Measurements from ENCODE around the gene ME2. TPM values are rescaled to one million over a fixed set of nuclear protein-coding genes. Genes with fewer than 3 reads are reported as not detected.
"Not testable (repeated sequence)": the region's sequence is repeated elsewhere in the genome, so short reads cannot be mapped to it uniquely, and the experiment has no call there.

Gene ME2
- total RNA-seq (2022) (45.6 and 46.1 TPM in 2 replicates), Bru-seq, nascent RNA (percentile 69 among the genes with signal in this experiment), BruChase-seq, experiment 1, labeled RNA remaining after a 6-hour chase (percentile 65 among the genes with signal in this experiment), BruChase-seq, experiment 2, labeled RNA remaining after a 2-hour chase (percentile 63 among the genes with signal in this experiment)
- long read RNA-seq, full-length matches to known transcripts, result 45 of 56 reads
- long read RNA-seq, partial matches to known transcripts, result 0 of 56 reads
- long read RNA-seq, other reads (novel, unspliced or antisense), result 11 of 56 reads

DNA sequence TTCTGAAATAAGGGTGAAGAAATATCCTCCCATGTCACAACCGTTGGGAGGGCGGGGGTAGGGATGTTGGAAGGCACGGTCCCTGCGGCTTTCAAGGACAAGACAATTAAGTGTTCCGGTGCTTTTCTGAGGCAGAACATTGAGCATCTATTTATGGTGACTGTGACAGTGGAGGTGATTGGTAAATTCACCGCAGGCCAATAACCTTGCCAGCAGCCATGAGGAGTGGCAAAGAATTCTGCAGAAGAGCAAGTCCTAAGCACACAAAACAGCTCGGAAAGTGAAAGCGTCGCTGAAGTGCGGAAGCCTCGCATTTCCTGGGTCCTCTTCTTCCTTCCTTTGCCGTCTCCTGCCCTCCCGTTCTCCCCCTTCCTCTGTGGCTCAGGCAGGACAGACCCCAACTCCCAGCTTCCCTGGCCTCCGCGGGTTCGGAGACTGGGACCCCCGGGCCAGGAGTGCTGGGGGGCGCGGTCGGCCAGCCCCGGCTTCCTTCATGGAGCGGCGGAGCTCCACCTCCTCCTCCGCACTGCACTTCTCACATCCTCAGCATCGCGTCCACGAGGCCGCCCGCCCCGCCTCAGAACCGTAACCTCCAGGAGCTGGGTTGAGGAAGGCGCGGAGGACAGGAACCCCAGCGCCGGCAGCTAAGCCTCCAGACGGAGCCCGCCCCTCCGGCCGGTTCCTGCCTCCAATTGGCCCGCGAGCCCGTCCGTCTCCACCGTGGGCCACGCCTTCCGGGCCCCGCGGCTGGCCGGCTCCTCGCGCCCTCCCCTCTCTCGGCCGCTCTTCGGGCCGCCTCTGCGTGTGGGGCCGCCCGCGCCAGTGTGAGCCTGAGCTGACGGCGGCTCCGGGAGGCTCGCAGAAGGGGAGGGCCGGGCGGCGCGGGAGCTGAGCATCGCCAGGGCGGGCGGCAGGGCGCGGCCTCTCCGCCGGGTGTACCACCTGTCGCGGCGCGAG lies at the start of gene ME2:
Gene ME2, plus strand, starts transcription at position 774 of the 957 bp plus-strand sequence. CDS start 16,703 bp downstream, outside the sequence.
- H3K36me3 Mint-ChIP-seq (ENCODE audit: insufficient read depth, unreplicated experiment), result peaks cover 26% of the 10 kb centered on the region
- TSS peak; percentile 76 for BruUV-seq (replicated peaks)
- CTCF ChIA-PET, result interaction anchor here (0.5 to 1.2 kb wide), 4 partner anchors 8 to 426 kb away, joined by 3 to 5 read pairs (median 4); no protein-coding TSS in a partner anchor
- H3K4me3 Mint-ChIP-seq (ENCODE audit: low read depth, unreplicated experiment), result peak within 1 kb of the TSS; percentile 100
- TF ChIP-seq, protein P1, sequence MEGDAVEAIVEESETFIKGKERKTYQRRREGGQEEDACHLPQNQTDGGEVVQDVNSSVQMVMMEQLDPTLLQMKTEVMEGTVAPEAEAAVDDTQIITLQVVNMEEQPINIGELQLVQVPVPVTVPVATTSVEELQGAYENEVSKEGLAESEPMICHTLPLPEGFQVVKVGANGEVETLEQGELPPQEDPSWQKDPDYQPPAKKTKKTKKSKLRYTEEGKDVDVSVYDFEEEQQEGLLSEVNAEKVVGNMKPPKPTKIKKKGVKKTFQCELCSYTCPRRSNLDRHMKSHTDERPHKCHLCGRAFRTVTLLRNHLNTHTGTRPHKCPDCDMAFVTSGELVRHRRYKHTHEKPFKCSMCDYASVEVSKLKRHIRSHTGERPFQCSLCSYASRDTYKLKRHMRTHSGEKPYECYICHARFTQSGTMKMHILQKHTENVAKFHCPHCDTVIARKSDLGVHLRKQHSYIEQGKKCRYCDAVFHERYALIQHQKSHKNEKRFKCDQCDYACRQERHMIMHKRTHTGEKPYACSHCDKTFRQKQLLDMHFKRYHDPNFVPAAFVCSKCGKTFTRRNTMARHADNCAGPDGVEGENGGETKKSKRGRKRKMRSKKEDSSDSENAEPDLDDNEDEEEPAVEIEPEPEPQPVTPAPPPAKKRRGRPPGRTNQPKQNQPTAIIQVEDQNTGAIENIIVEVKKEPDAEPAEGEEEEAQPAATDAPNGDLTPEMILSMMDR (IDR thresholded peaks at IDR 0.05; ENCODE audit: unreplicated experiment), result no peak
- intact Hi-C loops (cut with micrococcal nuclease; ENCODE audit: unreplicated experiment), result loop anchor here (5.0 kb wide), 2 partner anchors 94 to 154 kb away; partner anchors contain the start of gene SMAD4
- no peaks in the 10 kb centered on the region for H3K27me3 Mint-ChIP-seq (ENCODE audit: unreplicated experiment)
- H3K4me1 Mint-ChIP-seq (ENCODE audit: low read depth, unreplicated experiment), result peaks cover 10% of the 10 kb centered on the region
- H3K27ac Mint-ChIP-seq (ENCODE audit: unreplicated experiment), result peak within 1 kb of the TSS; percentile 82
- peak; percentile 95 for DNase-seq
- H3K9me3 Mint-ChIP-seq (ENCODE audit: low read depth, unreplicated experiment), result no peaks in the 10 kb centered on the region

DNA sequence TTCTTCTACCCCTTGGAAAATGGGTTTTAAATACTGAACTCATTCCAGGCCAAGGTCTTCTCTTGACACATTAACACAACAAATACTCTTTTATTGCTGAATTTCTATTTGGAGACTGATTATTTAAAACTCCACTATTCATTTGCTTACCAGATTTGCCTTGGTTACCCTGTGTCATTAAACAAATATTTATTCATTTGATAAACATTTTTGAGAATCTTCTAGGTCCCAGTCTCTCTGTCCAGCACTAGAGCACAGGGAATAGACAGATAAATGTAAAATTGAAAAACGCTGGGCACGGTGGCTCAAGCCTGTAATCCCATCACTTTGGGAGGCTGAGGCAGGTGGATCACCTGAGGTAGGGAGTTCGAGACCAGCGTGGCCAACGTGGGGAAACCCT lies 49.3 kb upstream of the ME2 start:
- no peak for DNase-seq
- Mint-ChIP-seq H3K9me3 (ENCODE audit: low read depth, unreplicated experiment) (no peaks in the 10 kb centered on the region), H3K27me3 (ENCODE audit: unreplicated experiment) (no peaks in the 10 kb centered on the region), H3K4me3 (ENCODE audit: low read depth, unreplicated experiment) (no peak overlapping the region), H3K27ac (ENCODE audit: unreplicated experiment) (no peak overlapping the region), H3K36me3 (ENCODE audit: insufficient read depth, unreplicated experiment) (no peaks in the 10 kb centered on the region), H3K4me1 (ENCODE audit: low read depth, unreplicated experiment) (peaks cover 8% of the 10 kb centered on the region)
- CTCF ChIA-PET, result interaction anchor here (0.7 to 1.2 kb wide), 2 partner anchors 37 to 237 kb away, joined by 3 to 5 read pairs; no protein-coding TSS in a partner anchor
- intact Hi-C loops (cut with micrococcal nuclease; ENCODE audit: unreplicated experiment), result loop anchor here (10.0 kb wide), 2 partner anchors 125 to 365 kb away; partner anchors contain the start of gene MEX3C
- no TSS peak for BruUV-seq (replicated peaks)
- TF ChIP-seq, protein P1 (IDR thresholded peaks at IDR 0.05; ENCODE audit: unreplicated experiment), result no peak

DNA sequence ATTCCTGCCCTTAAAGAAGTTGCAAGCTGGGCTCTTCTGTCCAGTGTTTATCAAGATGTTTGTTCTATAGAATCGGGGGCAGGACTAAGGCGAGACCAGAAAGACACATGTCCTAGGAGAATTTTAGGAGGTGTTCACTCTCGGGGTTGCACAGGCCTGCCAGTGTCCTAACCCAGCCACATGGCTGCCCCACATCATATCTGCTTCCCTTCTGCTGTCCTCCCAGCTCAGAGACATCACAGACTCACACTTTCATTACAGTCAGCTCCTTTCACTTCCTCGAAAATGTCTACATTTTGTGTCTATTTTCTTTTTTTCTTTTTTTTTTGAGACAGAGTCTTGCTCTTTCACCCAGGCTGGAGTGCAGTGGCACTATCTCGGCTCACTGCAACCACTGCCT lies 48.4 kb upstream of the ME2 start:
- intact Hi-C loops (cut with micrococcal nuclease; ENCODE audit: unreplicated experiment), result no loop called here
- peaks cover 16% of the 10 kb centered on the region for H3K4me1 Mint-ChIP-seq (ENCODE audit: low read depth, unreplicated experiment)
- no TSS peak for BruUV-seq (replicated peaks)
- H3K9me3 Mint-ChIP-seq (ENCODE audit: low read depth, unreplicated experiment), result no peaks in the 10 kb centered on the region
- TF ChIP-seq, protein P1 (IDR thresholded peaks at IDR 0.05; ENCODE audit: unreplicated experiment), result no peak
- no peak overlapping the region for H3K4me3 Mint-ChIP-seq (ENCODE audit: low read depth, unreplicated experiment)
- no peak overlapping the region for H3K27ac Mint-ChIP-seq (ENCODE audit: unreplicated experiment)
- H3K36me3 Mint-ChIP-seq (ENCODE audit: insufficient read depth, unreplicated experiment), result no peaks in the 10 kb centered on the region
- no peak for DNase-seq
- no peaks in the 10 kb centered on the region for H3K27me3 Mint-ChIP-seq (ENCODE audit: unreplicated experiment)
- CTCF ChIA-PET, result interaction anchor here (0.7 to 1.2 kb wide), 2 partner anchors 37 to 236 kb away, joined by 3 to 5 read pairs; no protein-coding TSS in a partner anchor

DNA sequence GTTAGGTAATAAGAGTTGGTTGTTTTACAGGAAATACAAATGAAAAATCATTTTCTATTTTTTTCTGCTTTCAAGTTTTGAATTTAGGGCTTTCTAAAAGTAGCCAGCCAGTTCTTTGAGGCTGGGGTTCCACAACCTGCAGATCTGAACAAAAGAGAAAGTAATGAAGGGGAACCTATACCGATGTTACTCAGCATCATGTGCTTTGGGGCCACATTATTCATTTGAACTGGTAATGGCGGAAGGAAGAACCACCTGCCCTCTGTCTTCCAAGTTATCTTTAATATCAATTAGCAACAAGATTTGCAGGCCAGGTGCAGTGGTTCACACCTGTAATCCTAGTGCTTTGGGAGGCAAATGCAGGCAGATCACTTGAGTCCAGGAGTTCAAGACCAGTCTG lies 46.2 kb upstream of the ME2 start:
- H3K4me3 Mint-ChIP-seq (ENCODE audit: low read depth, unreplicated experiment), result no peak overlapping the region
- H3K27ac Mint-ChIP-seq (ENCODE audit: unreplicated experiment), result no peak overlapping the region
- H3K27me3 Mint-ChIP-seq (ENCODE audit: unreplicated experiment), result no peaks in the 10 kb centered on the region
- H3K4me1 Mint-ChIP-seq (ENCODE audit: low read depth, unreplicated experiment), result peaks cover 34% of the 10 kb centered on the region
- BruUV-seq (replicated peaks), result no TSS peak
- no peaks in the 10 kb centered on the region for H3K36me3 Mint-ChIP-seq (ENCODE audit: insufficient read depth, unreplicated experiment)
- H3K9me3 Mint-ChIP-seq (ENCODE audit: low read depth, unreplicated experiment), result no peaks in the 10 kb centered on the region
- TF ChIP-seq, protein P1 (IDR thresholded peaks at IDR 0.05; ENCODE audit: unreplicated experiment), result no peak
- intact Hi-C loops (cut with micrococcal nuclease; ENCODE audit: unreplicated experiment), result no loop called here
- CTCF ChIA-PET, result no interaction called here
- DNase-seq, result no peak

DNA sequence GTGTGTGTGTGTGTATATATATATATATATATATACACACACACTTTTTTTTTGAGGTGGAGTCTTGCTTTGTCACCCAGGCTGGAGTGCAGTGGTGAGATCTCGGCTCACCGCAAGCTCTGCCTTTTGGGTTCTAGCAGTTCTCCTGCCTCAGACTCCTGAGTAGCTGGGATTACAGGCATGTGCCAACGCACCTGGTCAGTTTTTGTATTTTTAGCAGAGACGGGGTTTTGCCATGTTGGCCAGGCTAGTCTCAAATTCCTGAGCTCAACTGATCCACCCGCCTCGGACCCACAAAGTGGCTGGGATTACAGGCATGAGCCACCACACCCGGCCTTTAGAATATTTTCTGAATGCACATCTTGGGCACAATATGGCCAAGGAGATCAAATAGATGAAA lies 45.4 kb upstream of the ME2 start:
- intact Hi-C loops (cut with micrococcal nuclease; ENCODE audit: unreplicated experiment), result not testable (repeated sequence)

More for the DNA sequence above, 45.4 kb upstream of the ME2 start:
- peaks cover 41% of the 10 kb centered on the region for H3K4me1 Mint-ChIP-seq (ENCODE audit: low read depth, unreplicated experiment)
- not testable (repeated sequence) for H3K9me3 Mint-ChIP-seq (ENCODE audit: low read depth, unreplicated experiment); BruUV-seq (replicated peaks); DNase-seq; H3K27me3 Mint-ChIP-seq (ENCODE audit: unreplicated experiment); H3K27ac Mint-ChIP-seq (ENCODE audit: unreplicated experiment); H3K4me3 Mint-ChIP-seq (ENCODE audit: low read depth, unreplicated experiment); H3K36me3 Mint-ChIP-seq (ENCODE audit: insufficient read depth, unreplicated experiment)
- CTCF ChIA-PET, result interaction anchor here (0.5 to 0.7 kb wide), 2 partner anchors 27 to 141 kb away, joined by 4 to 6 read pairs; no protein-coding TSS in a partner anchor
